Mesothelial cell of epicardium (in vitro differentiated cells): ENCODE measurements around the gene PDE4D. TPM values are rescaled to one million over a fixed set of nuclear protein-coding genes. Genes with fewer than 3 reads are reported as not detected.

Source experiments
- DNase-seq, 2 experiments: peaks; one replicate each; pipeline ENCODE4 v3.0.0; 2021; ENCODE audit warnings: low spot score in 2 of 2; ENCODE audit not compliant: unreplicated experiment in 2 of 2
- H3K27ac Mint-ChIP-seq: 2 replicates; pipeline ENCODE4 v1.8.0; 2021; ENCODE audit warnings: mixed read lengths
- H3K27me3 Mint-ChIP-seq: 2 replicates; pipeline ENCODE4 v1.8.0; 2021; ENCODE audit warnings: low read depth, mixed read lengths
- H3K36me3 Mint-ChIP-seq: 2 replicates; pipeline ENCODE4 v1.8.0; 2021; ENCODE audit warnings: mixed read lengths
- H3K4me1 Mint-ChIP-seq: 2 replicates; pipeline ENCODE4 v1.8.0; 2021; ENCODE audit warnings: mixed read lengths
- H3K4me3 Mint-ChIP-seq: 2 replicates; pipeline ENCODE4 v1.8.0; 2021; ENCODE audit warnings: mild to moderate bottlenecking, moderate library complexity, mixed read lengths
- H3K9me3 Mint-ChIP-seq: 2 replicates; pipeline ENCODE4 v1.8.0; 2021; ENCODE audit warnings: mixed read lengths
- CTCF ChIP-seq: fragments of 200-600 bp; sonication (generic); IDR thresholded peaks from one replicate; pipeline ENCODE4 v1.5.0; 2021; ENCODE audit warnings: antibody characterized with exemption; ENCODE audit not compliant: unreplicated experiment
- total RNA-seq: library from RNA; stranded (reverse); gene quantifications from 3 replicates; pipeline ENCODE4 v1.2.1, GENCODE V29; 2021

The PDE4D gene
- total RNA-seq, 1 donor from 2014 or later = 105 TPM

GRCh38 chr5:58937031-58937681, 956.4 kb downstream of the PDE4D start:
- no peaks in the 10 kb centered on the region for H3K27me3 Mint-ChIP-seq
- no peak for DNase-seq
- no peaks in the 10 kb centered on the region for H3K9me3 Mint-ChIP-seq
- TF ChIP-seq CTCF = no peak
- H3K36me3 Mint-ChIP-seq = no peaks in the 10 kb centered on the region
- H3K27ac Mint-ChIP-seq = no peak overlapping the region
- no peaks in the 10 kb centered on the region for H3K4me1 Mint-ChIP-seq
- no peak overlapping the region for H3K4me3 Mint-ChIP-seq

- TF ChIP-seq CTCF = no peak
Measured at GRCh38 chr5:58934629-58935097, 958.9 kb downstream of the PDE4D start.

GRCh38 chr5:58933891-58934628, 959.5 kb downstream of the PDE4D start:
- no peak for TF ChIP-seq CTCF
- no peaks in the 10 kb centered on the region for H3K4me1 Mint-ChIP-seq
- peaks cover 6% of the 10 kb centered on the region for H3K27me3 Mint-ChIP-seq
- no peaks in the 10 kb centered on the region for H3K9me3 Mint-ChIP-seq
- no peaks in the 10 kb centered on the region for H3K36me3 Mint-ChIP-seq
- H3K4me3 Mint-ChIP-seq = no peak overlapping the region
- no peak for DNase-seq
- no peak overlapping the region for H3K27ac Mint-ChIP-seq

More at GRCh38 chr5:58934629-58935097, 958.9 kb downstream of the PDE4D start:
- H3K4me1 Mint-ChIP-seq = no peaks in the 10 kb centered on the region
- no peak overlapping the region for H3K27ac Mint-ChIP-seq
- no peak for DNase-seq
- H3K9me3 Mint-ChIP-seq = no peaks in the 10 kb centered on the region
- H3K27me3 Mint-ChIP-seq = peaks cover 6% of the 10 kb centered on the region
- no peak overlapping the region for H3K4me3 Mint-ChIP-seq
- no peaks in the 10 kb centered on the region for H3K36me3 Mint-ChIP-seq

GRCh38 chr5:58932057-58932612, 961.4 kb downstream of the PDE4D start:
- H3K27ac Mint-ChIP-seq = no peak overlapping the region
- no peaks in the 10 kb centered on the region for H3K9me3 Mint-ChIP-seq
- no peak overlapping the region for H3K4me3 Mint-ChIP-seq
- H3K27me3 Mint-ChIP-seq = peaks cover 6% of the 10 kb centered on the region
- no peaks in the 10 kb centered on the region for H3K4me1 Mint-ChIP-seq
- DNase-seq = no peak
- H3K36me3 Mint-ChIP-seq = no peaks in the 10 kb centered on the region
- no peak for TF ChIP-seq CTCF

- DNase-seq = no peak
- Mint-ChIP-seq H3K27me3 (peaks cover 6% of the 10 kb centered on the region), H3K27ac (no peak overlapping the region), H3K4me1 (peaks cover 10% of the 10 kb centered on the region), H3K36me3 (no peaks in the 10 kb centered on the region), H3K9me3 (no peaks in the 10 kb centered on the region), H3K4me3 (no peak overlapping the region)
- TF ChIP-seq CTCF = no peak
Measured at GRCh38 chr5:58930520-58930919, 963.0 kb downstream of the PDE4D start.
